GM21825 (cell line): Measurements from ENCODE around the gene SRSF3.

ENCODE experiments used
- ATAC-seq: cut with Tn5 transposase; IDR thresholded peaks from one replicate; pipeline ENCODE4 v1.9.1; 2021; ENCODE audit warnings: mild to moderate bottlenecking, moderate library complexity; ENCODE audit not compliant: unreplicated experiment

SRSF3 gene

DNA sequence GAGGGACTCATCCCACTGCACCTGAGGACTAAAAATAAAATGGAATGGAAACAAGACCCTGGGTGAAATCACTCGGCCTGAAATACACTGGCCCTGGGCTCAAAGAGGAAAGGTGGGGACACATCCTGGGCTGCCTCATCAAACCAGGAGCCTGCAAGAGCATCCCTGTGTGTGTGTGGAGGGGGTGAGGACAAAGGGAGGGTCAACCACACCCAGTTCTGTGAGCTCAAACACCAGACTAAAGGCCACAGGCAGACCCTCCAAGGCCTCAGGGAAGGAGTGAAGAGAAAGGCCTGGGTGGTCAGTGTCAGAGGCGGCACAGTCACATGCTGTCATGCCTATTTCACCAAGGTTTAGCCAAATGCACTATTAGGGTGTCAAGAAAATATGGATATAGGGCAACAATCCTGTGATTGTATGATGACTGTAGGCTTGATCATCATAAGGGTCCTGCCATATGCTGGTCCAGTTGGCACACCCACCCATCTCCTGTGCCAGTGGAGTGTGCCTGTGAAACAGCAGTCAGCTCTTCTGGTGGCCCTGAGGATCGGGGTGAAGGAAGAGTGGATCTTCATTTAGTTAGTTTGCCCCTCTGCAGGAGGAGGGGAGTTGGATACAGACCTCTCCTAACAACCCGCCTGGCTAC lies 28.9 kb downstream of the SRSF3 start:
- no peak for ATAC-seq

- ATAC-seq: no peak
Observed at GRCh38 chr6:36623547-36624459, 29.6 kb downstream of the SRSF3 start.

- no peak for ATAC-seq
Observed at GRCh38 chr6:36624461-36625157, 30.4 kb downstream of the SRSF3 start.

DNA sequence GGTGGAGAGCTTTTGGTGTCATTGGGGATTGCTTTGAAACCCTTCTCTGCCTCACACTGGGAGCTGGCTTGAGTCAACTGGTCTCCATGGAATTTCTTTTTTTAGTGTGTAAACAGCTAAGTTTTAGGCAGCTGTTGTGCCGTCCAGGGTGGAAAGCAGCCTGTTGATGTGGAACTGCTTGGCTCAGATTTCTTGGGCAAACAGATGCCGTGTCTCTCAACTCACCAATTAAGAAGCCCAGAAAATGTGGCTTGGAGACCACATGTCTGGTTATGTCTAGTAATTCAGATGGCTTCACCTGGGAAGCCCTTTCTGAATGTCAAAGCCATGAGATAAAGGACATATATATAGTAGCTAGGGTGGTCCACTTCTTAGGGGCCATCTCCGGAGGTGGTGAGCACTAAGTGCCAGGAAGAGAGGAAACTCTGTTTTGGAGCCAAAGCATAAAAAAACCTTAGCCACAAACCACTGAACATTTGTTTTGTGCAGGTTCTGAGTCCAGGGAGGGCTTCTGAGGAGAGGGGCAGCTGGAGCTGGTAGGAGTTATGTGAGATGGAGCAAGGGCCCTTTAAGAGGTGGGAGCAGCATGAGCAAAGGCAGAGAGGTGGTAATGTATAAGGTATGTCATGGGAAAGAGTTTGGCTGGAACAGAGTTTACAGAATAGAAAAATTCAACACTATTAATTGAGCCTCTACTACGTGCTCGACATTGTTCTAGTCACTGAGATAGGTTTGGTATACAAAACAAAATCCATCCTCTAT lies 31.2 kb downstream of the SRSF3 start:
- no peak for ATAC-seq

- ATAC-seq: no peak
Observed at GRCh38 chr6:36626636-36627035, 32.5 kb downstream of the SRSF3 start.

GRCh38 chr6:36627141-36627540 lies 33.0 kb downstream of the SRSF3 start:
- no peak for ATAC-seq

- ATAC-seq: no peak
Observed at GRCh38 chr6:36627801-36628246, 33.7 kb downstream of the SRSF3 start.

DNA sequence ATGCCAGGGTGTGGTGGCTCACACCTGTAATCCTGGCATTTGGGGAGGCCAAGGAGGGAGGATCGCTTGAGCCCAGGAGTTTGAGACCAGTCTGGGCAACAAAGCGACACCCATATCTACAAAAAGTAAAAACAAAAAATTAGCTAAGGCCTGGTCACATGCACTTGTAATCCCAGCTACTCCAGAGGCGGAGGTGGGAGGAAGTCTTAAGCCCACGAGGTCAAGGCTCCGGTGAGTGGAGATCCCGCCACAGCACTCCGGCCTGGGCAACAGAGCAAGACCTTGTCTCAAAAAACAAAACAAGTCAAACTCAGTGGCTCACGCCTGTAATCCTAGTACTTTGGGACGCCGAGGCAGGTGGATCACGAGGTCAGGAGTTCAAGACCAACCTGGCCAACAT lies 35.6 kb downstream of the SRSF3 start:
- ATAC-seq: no peak

DNA sequence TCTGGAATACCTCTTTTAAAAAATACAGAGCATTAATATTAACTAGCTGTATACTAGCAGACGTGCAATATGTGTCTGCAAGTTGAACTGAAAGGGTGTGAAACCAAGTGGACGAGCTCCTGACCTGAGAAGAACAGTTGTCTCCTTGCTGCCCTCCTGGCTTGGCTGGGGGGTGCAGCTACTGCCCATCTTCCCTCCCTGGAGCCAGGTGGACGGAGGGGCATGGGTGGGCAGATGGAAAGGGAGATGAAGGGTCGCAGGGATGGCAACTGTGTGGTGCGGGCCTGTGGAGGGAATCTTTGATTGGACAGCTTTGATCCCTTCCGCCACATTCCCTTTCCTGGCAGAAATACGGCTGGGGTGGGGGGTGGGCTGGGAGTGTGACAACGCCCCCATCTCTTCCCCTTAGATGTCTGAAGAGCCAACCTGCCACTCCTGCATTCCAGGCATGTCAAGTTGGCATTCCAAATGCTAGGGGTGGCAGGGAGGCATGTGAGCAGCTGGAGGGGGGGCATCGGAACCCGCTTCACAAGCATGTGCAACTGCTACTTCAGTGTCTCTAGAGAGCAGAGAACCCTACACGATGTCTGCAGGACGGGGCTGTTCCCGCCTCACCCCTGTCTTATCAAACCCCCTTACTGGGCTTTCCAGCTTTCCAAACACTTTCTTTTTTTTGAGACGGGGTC lies 37.3 kb downstream of the SRSF3 start:
- no peak for ATAC-seq

GRCh38 chr6:36633370-36633769 lies 39.2 kb downstream of the SRSF3 start:
- ATAC-seq: no peak

DNA sequence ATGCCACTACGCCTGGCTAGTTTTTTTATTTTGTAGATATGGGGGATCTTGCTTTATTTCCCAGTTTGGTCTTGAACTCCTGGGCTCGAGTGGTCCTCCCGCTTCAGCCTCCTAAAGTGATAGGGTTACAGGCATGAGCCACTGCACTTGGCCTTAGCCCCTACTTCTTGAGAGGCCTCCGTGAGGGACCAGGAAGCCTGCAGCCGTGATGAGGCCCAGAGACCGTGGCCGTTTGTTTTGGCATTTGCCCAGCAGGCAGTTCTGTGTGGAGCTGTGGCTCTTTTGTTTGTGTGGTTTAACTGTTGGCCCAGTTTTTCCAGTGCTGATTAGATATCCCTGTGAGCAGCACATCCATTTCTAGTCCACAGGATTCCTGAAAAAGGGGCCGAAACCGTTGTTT lies 39.8 kb downstream of the SRSF3 start:
- no peak for ATAC-seq

DNA sequence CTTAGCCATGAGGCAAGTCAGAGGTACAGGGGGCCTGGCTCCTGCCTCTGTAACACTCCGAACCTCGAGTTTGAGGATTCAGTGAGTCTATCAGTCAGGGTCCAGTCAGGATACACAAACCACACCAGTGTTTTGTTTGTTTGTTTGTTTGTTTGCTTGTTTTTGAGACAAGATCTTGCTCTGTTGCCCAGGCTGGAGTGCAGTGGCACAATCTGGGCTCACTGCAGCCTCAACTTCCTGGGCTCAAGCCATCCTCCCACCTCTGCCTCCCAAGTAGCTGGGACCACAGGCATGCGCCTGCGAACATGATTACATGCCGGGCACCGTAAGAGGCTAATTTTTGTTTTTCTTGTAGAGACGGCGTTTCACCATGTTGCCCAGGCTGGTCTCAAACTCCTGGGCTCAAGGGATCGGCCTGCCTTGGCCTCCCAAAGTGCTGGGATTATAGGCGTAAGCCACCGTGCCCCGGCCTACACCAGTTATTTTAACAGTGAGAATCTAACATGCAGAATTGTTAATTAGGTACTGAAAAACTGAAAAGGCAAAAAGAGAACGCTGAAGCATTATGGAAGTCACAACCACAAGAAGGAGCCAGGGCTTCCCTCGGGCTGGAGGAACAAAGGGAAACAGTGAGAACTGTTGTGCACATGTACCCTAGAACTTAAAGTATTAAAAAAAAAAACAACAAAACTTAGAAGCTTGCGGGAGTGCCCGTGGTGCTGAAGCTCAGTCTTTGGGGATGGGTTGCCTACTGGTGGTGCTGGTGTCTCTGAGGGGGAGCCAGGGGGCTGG lies 40.4 kb downstream of the SRSF3 start:
- no peak for ATAC-seq

DNA sequence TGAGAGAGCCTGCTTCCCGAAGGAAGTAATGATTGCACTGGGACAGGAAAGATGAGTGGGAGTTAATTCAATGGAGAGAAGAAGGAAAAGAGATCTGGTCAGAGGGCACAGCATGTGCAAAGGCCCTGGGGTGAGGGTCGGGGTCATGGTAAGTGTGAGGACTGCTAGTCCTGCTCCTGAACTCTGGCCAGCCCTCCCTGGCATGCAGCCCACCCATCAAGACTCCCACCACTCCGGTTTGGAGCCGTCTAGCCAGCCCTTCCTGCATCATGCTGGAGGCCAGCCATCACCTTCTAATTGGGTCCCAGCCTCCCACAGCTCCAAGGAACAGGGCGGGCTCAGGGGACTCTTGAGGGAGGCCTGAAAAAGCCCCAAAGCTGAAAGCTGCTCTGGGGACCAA lies 42.1 kb downstream of the SRSF3 start:
- no peak for ATAC-seq

- ATAC-seq: no peak
Observed at GRCh38 chr6:36636687-36637418, 42.7 kb downstream of the SRSF3 start.

DNA sequence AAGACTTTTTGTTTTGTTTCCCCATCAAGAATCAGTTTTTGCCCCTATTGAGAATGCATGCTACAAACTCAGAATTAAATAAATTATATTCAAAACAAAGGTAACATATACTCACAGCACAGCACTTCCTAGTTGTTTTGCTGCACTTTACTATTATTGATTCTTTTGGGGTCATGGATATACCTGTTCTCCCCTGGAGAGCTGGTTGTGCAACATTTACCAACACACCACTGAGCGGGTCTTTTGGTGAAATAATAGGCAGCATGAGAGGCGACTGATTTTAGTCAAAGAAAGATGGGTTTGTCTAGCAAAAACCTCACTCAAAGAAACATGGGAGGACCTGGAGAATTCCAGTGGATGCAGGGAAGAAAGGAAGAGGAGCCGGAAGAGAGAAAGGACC lies 44.4 kb downstream of the SRSF3 start:
- no peak for ATAC-seq

DNA sequence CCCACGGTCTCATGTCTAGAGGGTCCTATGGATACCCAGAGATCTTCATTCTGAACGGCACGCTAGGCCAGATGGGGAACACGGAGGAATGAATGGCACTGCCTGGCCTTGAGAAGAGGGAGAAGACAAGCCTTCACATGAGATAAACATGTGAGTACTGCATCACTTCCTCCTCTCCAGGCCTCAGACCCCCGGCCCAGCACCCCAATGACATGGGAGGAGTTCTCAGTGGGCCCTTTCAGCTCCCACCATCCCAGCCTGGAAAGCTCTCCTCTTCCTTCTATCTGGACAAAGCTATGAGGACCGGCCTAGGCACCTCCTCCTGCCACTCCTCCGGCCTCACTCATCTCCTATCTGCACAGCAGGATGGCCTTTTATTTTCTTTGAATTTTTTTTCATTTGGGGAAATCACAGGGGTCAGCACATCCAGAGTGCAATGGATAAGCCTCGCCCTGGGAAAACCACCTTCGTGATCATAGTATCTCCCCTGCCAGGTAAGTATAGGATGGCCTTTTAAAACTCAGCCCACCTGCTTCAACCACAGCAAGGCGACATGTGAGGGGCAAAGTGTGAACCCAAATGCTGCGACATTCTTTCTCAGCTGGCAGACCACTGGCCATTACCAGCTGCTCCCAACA lies 45.1 kb downstream of the SRSF3 start:
- no peak for ATAC-seq

DNA sequence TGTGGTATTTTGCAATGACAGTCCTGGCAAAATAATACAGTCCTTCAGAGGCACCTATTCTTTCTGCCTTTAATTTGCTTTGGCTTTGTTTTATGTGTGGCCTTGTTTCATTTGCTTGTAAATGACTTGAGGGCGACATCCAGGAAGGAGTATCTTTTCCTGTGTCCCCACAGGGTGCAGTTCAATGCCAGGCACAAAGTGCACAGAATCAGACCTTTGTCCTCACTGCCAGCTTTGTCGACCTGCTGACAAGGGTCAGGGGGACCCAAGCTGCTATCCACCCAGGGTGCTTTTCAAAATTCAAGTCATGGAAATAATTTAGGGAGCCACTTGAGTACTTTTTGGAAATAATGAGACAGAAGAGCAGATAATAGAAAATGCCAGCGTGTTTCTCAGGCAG lies 47.4 kb downstream of the SRSF3 start:
- ATAC-seq: no peak
